AG09319 (cell line): ENCODE data around the gene SSBP4.

ENCODE experiments used
- DNase-seq: peaks from one replicate; pipeline ENCODE4 v3.0.0-alpha.2; 2010; ENCODE audit warnings: low read depth; ENCODE audit errors: extremely low read depth
- TF ChIP-seq, protein P1 (sequence below): IDR thresholded peaks from 2 replicates; pipeline ENCODE4 v1.5.1; 2011; ENCODE audit warnings: low read depth, mild to moderate bottlenecking, inconsistent platforms, low read length, moderate library complexity

SSBP4 gene

DNA sequence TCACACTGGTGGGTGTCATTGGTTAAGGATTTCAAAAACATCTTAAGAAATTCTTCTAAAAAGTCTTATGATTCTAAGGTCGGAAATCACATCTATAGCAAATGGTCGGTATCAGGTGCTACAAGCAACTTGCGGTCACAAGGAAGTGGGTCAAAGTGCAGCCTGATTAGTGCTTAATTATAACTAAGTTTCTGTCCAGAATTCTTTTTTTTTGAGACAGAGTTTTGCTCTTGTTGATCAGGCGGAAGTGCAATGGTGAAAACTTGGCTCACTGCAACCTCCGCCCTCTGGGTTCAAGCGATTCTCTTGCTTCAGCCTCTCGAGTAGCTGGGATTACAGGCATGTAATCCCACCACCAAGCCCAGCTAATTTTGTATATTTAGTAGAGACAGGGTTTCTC is 34.4 kb upstream of the SSBP4 start:
- no peak for DNase-seq
- TF ChIP-seq, protein P1, sequence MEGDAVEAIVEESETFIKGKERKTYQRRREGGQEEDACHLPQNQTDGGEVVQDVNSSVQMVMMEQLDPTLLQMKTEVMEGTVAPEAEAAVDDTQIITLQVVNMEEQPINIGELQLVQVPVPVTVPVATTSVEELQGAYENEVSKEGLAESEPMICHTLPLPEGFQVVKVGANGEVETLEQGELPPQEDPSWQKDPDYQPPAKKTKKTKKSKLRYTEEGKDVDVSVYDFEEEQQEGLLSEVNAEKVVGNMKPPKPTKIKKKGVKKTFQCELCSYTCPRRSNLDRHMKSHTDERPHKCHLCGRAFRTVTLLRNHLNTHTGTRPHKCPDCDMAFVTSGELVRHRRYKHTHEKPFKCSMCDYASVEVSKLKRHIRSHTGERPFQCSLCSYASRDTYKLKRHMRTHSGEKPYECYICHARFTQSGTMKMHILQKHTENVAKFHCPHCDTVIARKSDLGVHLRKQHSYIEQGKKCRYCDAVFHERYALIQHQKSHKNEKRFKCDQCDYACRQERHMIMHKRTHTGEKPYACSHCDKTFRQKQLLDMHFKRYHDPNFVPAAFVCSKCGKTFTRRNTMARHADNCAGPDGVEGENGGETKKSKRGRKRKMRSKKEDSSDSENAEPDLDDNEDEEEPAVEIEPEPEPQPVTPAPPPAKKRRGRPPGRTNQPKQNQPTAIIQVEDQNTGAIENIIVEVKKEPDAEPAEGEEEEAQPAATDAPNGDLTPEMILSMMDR: no peak

DNA sequence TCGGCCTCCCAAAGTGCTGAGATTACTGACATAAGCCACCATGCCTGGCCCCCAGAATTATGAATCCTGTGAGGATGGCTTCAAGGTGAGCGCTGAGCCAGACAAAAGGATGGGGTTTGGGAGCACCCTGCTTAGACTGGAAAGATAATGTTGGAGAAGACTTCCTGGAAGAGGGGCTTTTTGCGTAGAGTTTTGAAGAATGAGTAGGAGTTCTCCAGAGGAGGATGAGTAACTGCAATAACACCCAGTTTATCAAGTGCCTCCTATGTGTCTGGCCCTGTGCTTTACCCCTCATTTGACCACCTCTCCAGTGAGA is 33.9 kb upstream of the SSBP4 start:
- TF ChIP-seq, protein P1: no peak
- no peak for DNase-seq

DNA sequence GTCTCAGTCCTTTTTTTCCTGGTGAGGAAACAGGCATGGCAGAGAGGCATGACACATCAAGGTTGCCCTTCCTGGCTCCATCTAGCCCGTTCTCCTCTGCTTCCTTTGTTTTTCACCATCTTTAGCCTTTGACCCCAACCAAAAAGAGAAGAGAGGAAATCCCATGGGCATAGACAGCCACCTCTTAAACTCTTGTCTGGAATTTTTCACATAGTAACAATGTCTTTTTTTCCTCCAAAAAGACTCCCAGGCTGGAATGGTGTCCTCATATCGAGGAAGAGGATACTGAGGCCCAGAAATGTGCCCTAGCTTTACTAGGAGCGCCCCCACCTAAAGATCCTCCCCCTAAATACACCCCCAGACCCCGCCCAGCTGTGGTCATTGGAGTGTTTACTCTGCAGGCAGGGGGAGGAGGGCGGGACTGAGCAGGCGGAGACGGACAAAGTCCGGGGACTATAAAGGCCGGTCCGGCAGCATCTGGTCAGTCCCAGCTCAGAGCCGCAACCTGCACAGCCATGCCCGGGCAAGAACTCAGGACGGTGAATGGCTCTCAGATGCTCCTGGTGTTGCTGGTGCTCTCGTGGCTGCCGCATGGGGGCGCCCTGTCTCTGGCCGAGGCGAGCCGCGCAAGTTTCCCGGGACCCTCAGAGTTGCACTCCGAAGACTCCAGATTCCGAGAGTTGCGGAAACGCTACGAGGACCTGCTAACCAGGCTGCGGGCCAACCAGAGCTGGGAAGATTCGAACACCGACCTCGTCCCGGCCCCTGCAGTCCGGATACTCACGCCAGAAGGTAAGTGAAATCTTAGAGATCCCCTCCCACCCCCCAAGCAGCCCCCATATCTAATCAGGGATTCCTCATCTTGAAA is 33.3 kb upstream of the SSBP4 start, which contains the start of gene GDF15:
GDF15 (plus strand) TSS at position 484 of the 868 bp plus-strand sequence; CDS start at position 516, 32 bp downstream.
- TF ChIP-seq, protein P1: peak; percentile 81
- DNase-seq: peak; percentile 93

GRCh38 chr19:18386543-18387271 is 32.5 kb upstream of the SSBP4 start:
- TF ChIP-seq, protein P1: no peak
- DNase-seq: peak; percentile 78

DNA sequence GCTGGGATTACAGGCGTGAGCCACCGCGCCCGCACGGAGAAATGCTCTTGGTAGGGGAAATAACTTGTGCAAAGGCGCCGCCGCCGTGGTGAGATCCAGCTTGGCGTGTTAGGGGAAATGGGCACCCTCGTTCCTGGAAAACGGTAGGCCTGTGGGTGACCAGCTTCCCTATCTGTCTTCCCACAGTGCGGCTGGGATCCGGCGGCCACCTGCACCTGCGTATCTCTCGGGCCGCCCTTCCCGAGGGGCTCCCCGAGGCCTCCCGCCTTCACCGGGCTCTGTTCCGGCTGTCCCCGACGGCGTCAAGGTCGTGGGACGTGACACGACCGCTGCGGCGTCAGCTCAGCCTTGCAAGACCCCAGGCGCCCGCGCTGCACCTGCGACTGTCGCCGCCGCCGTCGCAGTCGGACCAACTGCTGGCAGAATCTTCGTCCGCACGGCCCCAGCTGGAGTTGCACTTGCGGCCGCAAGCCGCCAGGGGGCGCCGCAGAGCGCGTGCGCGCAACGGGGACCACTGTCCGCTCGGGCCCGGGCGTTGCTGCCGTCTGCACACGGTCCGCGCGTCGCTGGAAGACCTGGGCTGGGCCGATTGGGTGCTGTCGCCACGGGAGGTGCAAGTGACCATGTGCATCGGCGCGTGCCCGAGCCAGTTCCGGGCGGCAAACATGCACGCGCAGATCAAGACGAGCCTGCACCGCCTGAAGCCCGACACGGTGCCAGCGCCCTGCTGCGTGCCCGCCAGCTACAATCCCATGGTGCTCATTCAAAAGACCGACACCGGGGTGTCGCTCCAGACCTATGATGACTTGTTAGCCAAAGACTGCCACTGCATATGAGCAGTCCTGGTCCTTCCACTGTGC is 30.9 kb upstream of the SSBP4 start:
- TF ChIP-seq, protein P1: peak; percentile 68
- no peak for DNase-seq

DNA sequence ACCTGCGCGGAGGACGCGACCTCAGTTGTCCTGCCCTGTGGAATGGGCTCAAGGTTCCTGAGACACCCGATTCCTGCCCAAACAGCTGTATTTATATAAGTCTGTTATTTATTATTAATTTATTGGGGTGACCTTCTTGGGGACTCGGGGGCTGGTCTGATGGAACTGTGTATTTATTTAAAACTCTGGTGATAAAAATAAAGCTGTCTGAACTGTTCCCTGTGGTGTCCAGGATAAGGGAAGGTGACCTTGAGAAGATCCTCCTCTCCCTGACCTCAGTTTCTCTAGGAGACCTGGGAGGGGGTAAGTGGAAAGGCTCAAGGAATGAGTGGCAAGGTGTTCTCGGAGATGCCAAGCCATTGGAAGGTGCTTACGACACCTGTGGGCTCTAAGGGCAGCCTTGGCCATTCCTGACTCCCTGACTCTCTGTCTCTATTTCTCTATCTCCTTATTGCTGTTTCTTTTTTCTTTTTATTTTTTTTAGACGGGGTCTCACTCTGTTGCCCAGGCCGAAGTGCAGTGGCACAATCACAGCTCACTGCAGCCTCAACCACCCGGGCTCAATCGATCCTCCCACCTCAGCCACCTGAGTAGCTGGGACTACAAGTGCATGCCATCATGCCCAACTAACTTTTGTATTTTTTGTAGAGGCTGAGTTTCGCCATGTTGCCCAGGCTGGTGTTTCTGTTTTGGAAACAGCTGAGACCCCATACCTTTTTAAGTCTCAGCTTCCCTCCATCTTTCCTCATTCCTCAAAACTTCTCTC is 30.1 kb upstream of the SSBP4 start:
- no peak for DNase-seq
- TF ChIP-seq, protein P1: no peak
